ENCODE results near the gene PLCE1. TPM values are rescaled to one million over a fixed set of nuclear protein-coding genes. Genes with fewer than 3 reads are reported as not detected.

The PLCE1 gene
- total and polyA plus RNA-seq, 12 donors, result 0.84 to 62.0 (median 9.1) TPM

GRCh38 chr10:93991114-93991513 lies 2.6 kb upstream of the PLCE1 start:
- no peak for ATAC-seq
- Histone ChIP-seq H3K4me3 (no peak overlapping the region), H3K27ac (peak overlapping the region in 6 of 10 donors; percentile 42 to 81 (median 67)), H3K36me3 (no peaks in the 10 kb centered on the region), H3K9me3 (no peaks in the 10 kb centered on the region), H3K4me1 (peaks cover 0 to 42% (median 21%) of the 10 kb centered on the region in 9 donors), H3K27me3 (peaks cover 0 to 55% (median 0%) of the 10 kb centered on the region in 7 donors)
- intact Hi-C loops (cut with DNase I), result loop anchor here in 2 of 10 donors (5.0 kb wide), 2 partner anchors 44 to 74 kb away; no protein-coding TSS in a partner anchor
- no peak for TF ChIP-seq CTCF (IDR thresholded peaks at IDR 0.05)
- 45 to 60% methylated on average over 4 of the region's 4 CpGs for WGBS, 2 donors
- no peak for DNase-seq

GRCh38 chr10:93991596-93992284 lies 2.0 kb upstream of the PLCE1 start:
- Histone ChIP-seq H3K9me3 (no peaks in the 10 kb centered on the region), H3K36me3 (no peaks in the 10 kb centered on the region), H3K27me3 (peaks cover 0 to 55% (median 0%) of the 10 kb centered on the region in 7 donors), H3K27ac (peak overlapping the region in 6 of 10 donors; percentile 42 to 81 (median 67)), H3K4me1 (peaks cover 0 to 48% (median 21%) of the 10 kb centered on the region in 9 donors), H3K4me3 (no peak overlapping the region)
- TF ChIP-seq CTCF (IDR thresholded peaks at IDR 0.05), result no peak
- intact Hi-C loops (cut with DNase I), result loop anchor here in 2 of 10 donors (5.0 kb wide), 2 partner anchors 44 to 74 kb away; no protein-coding TSS in a partner anchor
- DNase-seq (peak; percentile 51 to 65), ATAC-seq (peak; percentile 73 to 87 (median 84))
- WGBS, 2 donors, result 12 to 16% methylated on average over 8 of the region's 8 CpGs

- H3K36me3 ChIP-seq, result no peaks in the 10 kb centered on the region
- peaks cover 0 to 55% (median 0%) of the 10 kb centered on the region in 7 donors for H3K27me3 ChIP-seq
- H3K9me3 ChIP-seq, result no peaks in the 10 kb centered on the region
- ATAC-seq (no peak), DNase-seq (no peak)
- 79 to 88% methylated on average over 2 of the region's 2 CpGs for WGBS, 2 donors
- H3K4me1 ChIP-seq, result peaks cover 0 to 50% (median 21%) of the 10 kb centered on the region in 9 donors
- no peak overlapping the region for H3K4me3 ChIP-seq
- peak overlapping the region in 5 of 10 donors; percentile 51 to 81 (median 80) for H3K27ac ChIP-seq
- no peak for TF ChIP-seq CTCF (IDR thresholded peaks at IDR 0.05)
- intact Hi-C loops (cut with DNase I), result loop anchor here in 2 of 10 donors (5.0 kb wide), 2 partner anchors 45 to 75 kb away; no protein-coding TSS in a partner anchor
Measured at GRCh38 chr10:93992400-93993030, 1.2 kb upstream of the PLCE1 start.

GRCh38 chr10:93993414-93993781 lies 333 bp upstream of the PLCE1 start:
- no peak for DNase-seq
- no peak for TF ChIP-seq CTCF (IDR thresholded peaks at IDR 0.05)
- peak overlapping the region in 5 of 10 donors; percentile 53 to 86 (median 81) for H3K27ac ChIP-seq
- WGBS, 2 donors, result 5 to 8% methylated on average over 15 to 25 of the region's 25 CpGs
- H3K4me3 ChIP-seq, result peak overlapping the region in 9 of 10 donors; percentile 45 to 80 (median 65)
- peaks cover 0 to 50% (median 21%) of the 10 kb centered on the region in 9 donors for H3K4me1 ChIP-seq
- ATAC-seq, result peak in 4 of 8 donors; percentile 2 to 33 (median 14)
- intact Hi-C loops (cut with DNase I), result loop anchor here in 2 of 10 donors (5.0 kb wide), 2 partner anchors 46 to 76 kb away; no protein-coding TSS in a partner anchor
- no peaks in the 10 kb centered on the region for H3K36me3 ChIP-seq
- peaks cover 0 to 55% (median 0%) of the 10 kb centered on the region in 7 donors for H3K27me3 ChIP-seq
- H3K9me3 ChIP-seq, result no peaks in the 10 kb centered on the region

All from heart right ventricle (tissue), 16 donors.